Small intestine (tissue), 7 donors: ENCODE measurements around the gene ADAM17. TPM values are rescaled to one million over a fixed set of nuclear protein-coding genes. Genes with fewer than 3 reads are reported as not detected.

Experiments
- DNase-seq, 2 donors: peaks; one replicate each; pipeline versions ENCODE4 v3.0.0 to v3.0.0-alpha.2; 2013
- FAIRE-seq: peaks from 2 replicates; lab custom pipeline; 2012; peaks lifted over from hg19 to GRCh38; lab: Jason Lieb, UNC
- H3K27ac ChIP-seq, 3 donors: one replicate each; pipeline ENCODE4 v1.5.1; 2013; ENCODE audit warnings: low read length in 2 of 3, mild to moderate bottlenecking in 2 of 3, control low read depth in 1 of 3, inconsistent platforms in 1 of 3, low read depth in 1 of 3, moderate library complexity in 1 of 3
- H3K27me3 ChIP-seq, 3 donors: one replicate each; pipeline ENCODE4 v1.6.1; 2013; ENCODE audit warnings: low read length in 3 of 3, inconsistent platforms in 1 of 3; ENCODE audit not compliant: control insufficient read depth in 3 of 3, insufficient read depth in 3 of 3
- H3K36me3 ChIP-seq, 3 donors: one replicate each; pipeline ENCODE4 v1.6.1; 2013; ENCODE audit warnings: low read length in 3 of 3, inconsistent platforms in 1 of 3, low read depth in 1 of 3, mild to moderate bottlenecking in 1 of 3, moderate library complexity in 1 of 3; ENCODE audit not compliant: control insufficient read depth in 3 of 3, insufficient read depth in 2 of 3
- H3K4me1 ChIP-seq, 3 donors: one replicate each; pipeline ENCODE4 v1.6.1; 2013; ENCODE audit warnings: low read length in 2 of 3, inconsistent platforms in 1 of 3, low read depth in 1 of 3, mild to moderate bottlenecking in 1 of 3, moderate library complexity in 1 of 3; ENCODE audit not compliant: control insufficient read depth in 3 of 3, insufficient read depth in 2 of 3
- H3K4me3 ChIP-seq, 3 donors: one replicate each; pipeline ENCODE4 v1.5.1; 2013; ENCODE audit warnings: low read length in 3 of 3, control low read depth in 1 of 3, inconsistent platforms in 1 of 3, low read depth in 1 of 3, mild to moderate bottlenecking in 1 of 3, moderate library complexity in 1 of 3
- H3K9me3 ChIP-seq, 2 donors: one replicate each; pipeline ENCODE4 v1.6.1; 2013; ENCODE audit warnings: low read depth in 1 of 2, low read length in 1 of 2; ENCODE audit not compliant: control insufficient read depth in 2 of 2, insufficient read depth in 1 of 2
- WGBS, 3 donors: extraction: QIAGEN DNeasy Blood & Tissue Kit; methylation state at CpG; one replicate each; pipeline ENCODE4 v1.1.7; 2013; 5-methylcytosine and 5-hydroxymethylcytosine counted together
- polyA plus RNA-seq, 4 donors: library from polyadenylated mRNA; stranded (reverse) in 3 of 4; unstranded in 1 of 4; fragments of 200-250 nt in 3 of 4; fragments of 120-200 nt in 1 of 4; gene quantifications; one replicate each; pipeline versions ENCODE4 v1.2.1 to v1.2.3, GENCODE V29; 2013
- donor health status: healthy with polysubstance abuse.
- donor health status: control.
- donor health status: control.
- donor health status: Bipolar disorder and iron deficiency.
- donor health status: healthy.

The ADAM17 gene
- polyA plus RNA-seq, 4 donors, result 2.9 to 17.6 (median 5.7) TPM

DNA sequence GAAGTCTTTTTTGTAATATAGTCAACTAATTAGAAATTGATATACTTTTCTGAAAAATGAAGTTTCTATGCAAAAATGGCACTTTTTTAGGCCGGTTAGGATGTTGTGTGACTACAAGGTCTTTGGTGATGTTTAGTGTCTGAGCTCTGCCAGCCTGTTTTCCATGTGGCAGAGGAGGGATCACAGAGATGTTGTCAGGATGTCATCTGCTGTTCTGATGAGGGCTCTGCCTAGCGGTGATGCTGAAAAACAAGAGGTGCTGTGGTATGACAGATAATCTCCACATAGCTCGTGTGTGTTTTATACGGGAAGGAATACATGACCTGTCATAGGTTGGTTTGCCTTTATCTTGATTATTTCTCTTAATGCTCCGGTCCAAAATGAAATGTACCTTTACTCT lies 93.3 kb downstream of the ADAM17 start:
- Histone ChIP-seq H3K4me3 (no peak overlapping the region), H3K36me3 (peaks cover 1 to 46% (median 4%) of the 10 kb centered on the region in 3 donors), H3K9me3 (no peaks in the 10 kb centered on the region), H3K4me1 (no peaks in the 10 kb centered on the region), H3K27me3 (no peaks in the 10 kb centered on the region), H3K27ac (no peak overlapping the region)
- FAIRE-seq (no peak), DNase-seq (no peak)
- 77 to 96% (median 91%) methylated on average over 5 of the region's 5 CpGs for WGBS, 3 donors

DNA sequence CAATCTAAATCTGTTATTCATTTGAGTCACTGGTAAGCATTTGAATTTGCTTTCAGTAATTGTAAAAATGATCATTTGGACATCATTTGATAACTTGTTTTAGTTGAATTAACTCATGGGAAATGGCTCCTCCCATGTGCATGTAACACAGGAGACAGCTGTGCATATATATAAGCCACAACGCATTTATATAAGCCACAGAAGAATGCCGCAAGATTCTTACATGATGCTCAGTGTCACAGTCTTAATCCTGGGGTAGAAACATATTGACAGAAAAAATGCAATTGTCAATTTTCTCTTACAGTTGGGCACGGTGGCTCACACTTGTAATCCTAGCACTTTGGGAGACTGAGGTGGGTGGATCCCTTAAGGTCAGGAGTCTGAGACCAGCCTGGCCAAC lies 94.6 kb downstream of the ADAM17 start:
- Histone ChIP-seq H3K27ac (no peak overlapping the region), H3K36me3 (peaks cover 1 to 43% (median 4%) of the 10 kb centered on the region in 3 donors), H3K4me3 (no peak overlapping the region), H3K4me1 (no peaks in the 10 kb centered on the region), H3K27me3 (no peaks in the 10 kb centered on the region), H3K9me3 (no peaks in the 10 kb centered on the region)
- WGBS, 3 donors, result 92 to 95% (median 93%) methylated on average over 3 of the region's 3 CpGs
- FAIRE-seq (no peak), DNase-seq (no peak)

DNA sequence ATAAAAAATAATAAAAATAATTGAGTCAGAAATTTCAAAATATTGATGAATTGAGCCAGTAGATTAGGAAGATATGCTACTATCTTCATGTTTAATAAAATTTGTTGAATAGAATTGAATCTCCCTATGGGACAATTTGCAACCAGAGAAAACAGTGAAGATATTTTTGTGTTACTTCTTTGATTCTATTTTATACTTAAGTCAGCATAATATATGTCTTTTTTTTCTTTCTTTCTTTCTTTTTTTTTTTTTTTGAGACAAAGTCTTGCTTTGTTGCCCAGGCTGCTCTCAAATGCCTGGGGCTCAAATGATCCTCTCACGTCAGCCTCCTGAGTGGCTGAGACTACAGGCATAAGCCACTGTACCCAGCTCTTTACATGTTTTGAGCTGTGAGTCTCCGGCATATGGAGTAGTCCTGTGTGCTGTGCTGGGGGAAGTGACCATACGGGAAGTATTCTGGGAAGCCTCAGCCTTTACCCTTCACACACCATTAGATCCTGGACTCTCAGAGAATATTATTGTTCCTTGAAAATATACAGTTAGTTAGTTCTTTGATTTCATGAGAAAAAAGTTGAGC lies 95.1 kb downstream of the ADAM17 start:
- FAIRE-seq, result no peak
- no peak overlapping the region for H3K4me3 ChIP-seq
- no peak overlapping the region for H3K27ac ChIP-seq
- H3K36me3 ChIP-seq, result peaks cover 1 to 40% (median 4%) of the 10 kb centered on the region in 3 donors
- no peaks in the 10 kb centered on the region for H3K27me3 ChIP-seq
- DNase-seq, result no peak
- WGBS, 3 donors, result 95 to 98% (median 96%) methylated on average over 3 of the region's 3 CpGs
- H3K9me3 ChIP-seq, result no peaks in the 10 kb centered on the region
- H3K4me1 ChIP-seq, result no peaks in the 10 kb centered on the region

DNA sequence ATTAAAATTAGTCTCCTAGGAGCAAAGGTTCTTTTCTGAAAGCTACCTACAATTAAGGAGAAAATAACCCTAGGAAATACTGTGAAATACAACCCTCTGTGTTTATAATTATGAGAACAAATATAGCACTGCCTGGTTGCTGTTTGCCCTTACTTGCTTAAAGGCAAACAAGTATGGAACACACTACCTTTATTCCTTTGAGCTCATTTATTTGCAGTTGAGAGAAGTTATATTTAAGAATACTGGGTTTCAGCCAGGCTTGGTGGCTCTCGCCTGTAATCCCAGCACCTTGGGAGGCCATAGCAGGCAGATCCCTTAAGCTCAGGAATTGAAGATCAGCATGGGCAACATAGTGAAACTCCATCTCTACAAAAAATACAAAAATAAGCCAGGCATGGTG lies 104.4 kb downstream of the ADAM17 start:
- FAIRE-seq (no peak), DNase-seq (no peak)
- H3K27ac ChIP-seq, result no peak overlapping the region
- WGBS, 3 donors, result 96 to 100% (median 98%) methylated on average over 1 of the region's 1 CpG
- H3K9me3 ChIP-seq, result no peaks in the 10 kb centered on the region
- no peaks in the 10 kb centered on the region for H3K4me1 ChIP-seq
- no peaks in the 10 kb centered on the region for H3K27me3 ChIP-seq
- H3K4me3 ChIP-seq, result no peak overlapping the region
- H3K36me3 ChIP-seq, result peaks cover 5 to 56% (median 5%) of the 10 kb centered on the region in 3 donors

DNA sequence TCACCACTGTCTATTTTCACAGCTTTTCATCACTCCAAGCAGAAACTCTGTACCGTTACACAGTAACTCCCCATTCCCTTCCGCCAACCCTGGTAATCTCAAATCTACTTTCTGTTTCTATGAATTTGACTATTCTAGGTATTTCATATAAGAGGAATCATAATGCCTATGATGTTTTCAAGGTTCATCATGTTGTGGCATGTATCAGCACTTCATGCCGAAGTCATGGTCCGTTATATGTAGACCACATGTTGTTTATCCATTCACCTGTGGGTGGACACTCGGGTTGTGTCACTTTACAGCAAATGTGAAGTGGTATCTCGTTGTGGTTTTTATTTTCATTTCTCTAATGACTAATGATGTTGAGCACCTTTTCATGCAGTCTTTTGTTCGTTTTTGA lies 110.5 kb downstream of the ADAM17 start:
- Histone ChIP-seq H3K27me3 (no peaks in the 10 kb centered on the region), H3K4me1 (no peaks in the 10 kb centered on the region), H3K27ac (no peak overlapping the region), H3K9me3 (no peaks in the 10 kb centered on the region), H3K4me3 (no peak overlapping the region), H3K36me3 (peaks cover 8 to 52% (median 13%) of the 10 kb centered on the region in 3 donors)
- DNase-seq (no peak), FAIRE-seq (no peak)
- WGBS, 3 donors, result 77 to 91% (median 84%) methylated on average over 7 of the region's 7 CpGs

DNA sequence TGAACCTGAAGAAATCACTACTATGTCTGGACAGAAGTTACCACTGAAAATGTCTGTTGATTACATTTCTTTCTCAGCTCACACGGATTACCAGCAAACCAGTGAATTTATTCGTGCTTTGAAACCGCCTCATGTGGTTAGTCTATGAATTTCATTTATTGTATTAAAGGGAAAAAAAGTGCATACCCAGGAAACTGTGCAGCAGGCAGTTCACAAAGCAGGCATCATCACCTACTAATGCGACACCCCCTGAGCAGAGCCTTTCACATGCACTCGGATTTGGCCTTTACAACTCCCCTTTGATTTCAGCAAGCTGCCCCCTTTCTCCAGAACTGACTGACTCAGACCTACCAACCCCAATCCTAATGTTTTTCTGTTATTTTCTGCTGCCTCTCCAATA lies 112.1 kb downstream of the ADAM17 start:
- Histone ChIP-seq H3K27me3 (no peaks in the 10 kb centered on the region), H3K4me3 (no peak overlapping the region), H3K4me1 (no peaks in the 10 kb centered on the region), H3K36me3 (peaks cover 8 to 43% (median 10%) of the 10 kb centered on the region in 3 donors), H3K27ac (no peak overlapping the region), H3K9me3 (no peaks in the 10 kb centered on the region)
- FAIRE-seq, result no peak
- no peak for DNase-seq
- 89 to 92% (median 90%) methylated on average over 5 of the region's 5 CpGs for WGBS, 3 donors

DNA sequence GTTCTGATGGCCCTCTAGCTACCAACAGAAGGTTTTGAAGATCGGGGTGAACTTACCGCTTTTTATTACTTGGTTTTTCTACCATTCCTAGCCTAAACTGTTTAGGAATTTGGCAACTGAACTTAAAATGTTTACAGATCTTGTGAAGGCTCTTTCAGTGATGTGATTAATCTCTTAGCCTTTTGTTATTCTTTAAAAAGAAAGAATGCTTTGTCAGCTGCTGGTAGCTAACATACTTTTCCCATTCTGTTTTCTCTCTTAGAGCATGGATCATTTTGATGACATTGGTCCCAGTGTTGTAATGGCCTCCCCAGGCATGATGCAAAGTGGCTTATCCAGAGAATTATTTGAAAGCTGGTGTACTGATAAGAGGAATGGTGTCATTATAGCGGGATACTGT lies 114.1 kb downstream of the ADAM17 start:
- WGBS, 3 donors, result 51 to 67% (median 58%) methylated on average over 3 of the region's 3 CpGs
- FAIRE-seq (no peak), DNase-seq (no peak)
- H3K27me3 ChIP-seq, result no peaks in the 10 kb centered on the region
- H3K9me3 ChIP-seq, result no peaks in the 10 kb centered on the region
- H3K4me1 ChIP-seq, result no peaks in the 10 kb centered on the region
- no peak overlapping the region for H3K27ac ChIP-seq
- no peak overlapping the region for H3K4me3 ChIP-seq
- H3K36me3 ChIP-seq, result peaks cover 10 to 43% (median 11%) of the 10 kb centered on the region in 3 donors

DNA sequence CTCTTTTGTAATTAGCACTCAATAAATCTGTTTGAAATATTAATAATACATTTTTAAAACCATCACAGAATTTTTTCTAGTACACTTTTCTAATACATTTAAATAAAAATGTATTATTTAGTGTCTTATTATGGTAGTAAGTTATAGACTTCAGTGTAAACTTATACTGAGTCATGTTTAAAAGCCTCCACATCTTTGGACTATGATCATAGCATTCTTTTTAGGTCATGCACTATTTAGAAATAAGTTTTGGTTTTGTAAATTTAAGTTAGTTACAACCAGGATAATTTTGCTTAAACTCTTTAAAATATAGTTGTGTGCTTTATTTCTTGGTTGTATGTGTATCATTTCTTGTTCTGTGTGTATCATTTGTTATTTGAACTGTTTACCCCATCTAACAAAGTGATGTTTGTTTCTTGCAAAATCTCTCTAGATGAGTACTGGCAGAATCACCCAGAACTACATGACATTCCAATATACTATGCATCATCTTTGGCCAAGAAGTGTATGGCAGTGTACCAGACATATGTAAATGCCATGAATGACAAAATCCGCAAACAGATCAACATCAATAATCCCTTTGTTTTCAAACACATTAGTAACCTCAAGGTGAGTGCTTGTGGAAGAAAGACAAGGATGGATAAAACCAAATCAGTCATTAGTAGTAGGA lies 115.4 kb downstream of the ADAM17 start:
- no peak for FAIRE-seq
- no peak for DNase-seq
- Histone ChIP-seq H3K27ac (no peak overlapping the region), H3K9me3 (no peaks in the 10 kb centered on the region), H3K4me3 (no peak overlapping the region), H3K4me1 (no peaks in the 10 kb centered on the region), H3K27me3 (no peaks in the 10 kb centered on the region), H3K36me3 (peaks cover 7 to 47% (median 11%) of the 10 kb centered on the region in 3 donors)
- 83 to 100% (median 100%) methylated on average over 1 of the region's 1 CpG for WGBS, 3 donors
